A673 (cell line): Measurements from ENCODE around the gene ZNF441.

Experiments
- CTCF ChIP-seq: fragments of 300-800, 200-600 bp; sonication (generic); conservative IDR thresholded peaks from 2 replicates; pipeline ENCODE4 v1.5.1; 2017; ENCODE audit warnings: low read depth, mild to moderate bottlenecking, antibody characterized with exemption, low read length, moderate library complexity, mixed read lengths
- EZH2 ChIP-seq: fragments of 200-600 bp; sonication (generic); IDR thresholded peaks from 2 replicates; pipeline ENCODE4 v1.6.1; 2017; ENCODE audit warnings: borderline replicate concordance, low read depth, mild to moderate bottlenecking, mixed read lengths, antibody characterized with exemption, low read length; ENCODE audit not compliant: poor library complexity, severe bottlenecking

- TF ChIP-seq CTCF (no peak), EZH2 (no peak)
These were observed 65.6 kb downstream of the ZNF441 start for GRCh38 chr19:11832253-11832912.
